ENCODE results near the gene ARMCX5.

DNA sequence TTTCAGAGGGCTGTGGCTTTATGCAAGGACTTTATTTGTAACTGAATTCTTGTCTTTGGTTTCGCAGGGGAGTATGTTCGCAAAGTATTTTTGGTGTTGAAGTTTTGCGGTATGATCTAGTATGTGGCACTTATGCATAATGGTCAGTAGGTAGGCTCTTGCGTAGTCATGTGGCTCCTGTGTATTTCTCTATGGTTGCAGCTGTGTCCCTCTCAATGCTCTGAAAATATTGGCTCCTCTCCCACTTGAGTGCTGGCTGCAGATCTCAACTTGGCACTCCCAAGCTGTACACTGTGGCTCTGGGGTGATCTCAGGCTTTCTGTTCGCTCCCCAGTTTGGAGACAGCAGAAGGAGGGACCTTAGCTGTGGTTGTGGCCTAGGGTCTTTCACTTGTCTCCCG, 24.8 kb downstream of the ARMCX5 start:
- TF ChIP-seq, protein P1, sequence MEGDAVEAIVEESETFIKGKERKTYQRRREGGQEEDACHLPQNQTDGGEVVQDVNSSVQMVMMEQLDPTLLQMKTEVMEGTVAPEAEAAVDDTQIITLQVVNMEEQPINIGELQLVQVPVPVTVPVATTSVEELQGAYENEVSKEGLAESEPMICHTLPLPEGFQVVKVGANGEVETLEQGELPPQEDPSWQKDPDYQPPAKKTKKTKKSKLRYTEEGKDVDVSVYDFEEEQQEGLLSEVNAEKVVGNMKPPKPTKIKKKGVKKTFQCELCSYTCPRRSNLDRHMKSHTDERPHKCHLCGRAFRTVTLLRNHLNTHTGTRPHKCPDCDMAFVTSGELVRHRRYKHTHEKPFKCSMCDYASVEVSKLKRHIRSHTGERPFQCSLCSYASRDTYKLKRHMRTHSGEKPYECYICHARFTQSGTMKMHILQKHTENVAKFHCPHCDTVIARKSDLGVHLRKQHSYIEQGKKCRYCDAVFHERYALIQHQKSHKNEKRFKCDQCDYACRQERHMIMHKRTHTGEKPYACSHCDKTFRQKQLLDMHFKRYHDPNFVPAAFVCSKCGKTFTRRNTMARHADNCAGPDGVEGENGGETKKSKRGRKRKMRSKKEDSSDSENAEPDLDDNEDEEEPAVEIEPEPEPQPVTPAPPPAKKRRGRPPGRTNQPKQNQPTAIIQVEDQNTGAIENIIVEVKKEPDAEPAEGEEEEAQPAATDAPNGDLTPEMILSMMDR (IDR thresholded peaks at IDR 0.05), result no peak
- no peak for TF ChIP-seq POLR2A (IDR thresholded peaks at IDR 0.05)

Data from suprapubic skin (tissue), 3 donors.